Melanocyte of skin (primary cell): ENCODE results near the gene SORCS2. TPM values are rescaled to one million over a fixed set of nuclear protein-coding genes. Genes with fewer than 3 reads are reported as not detected.

ENCODE experiments used
- small RNA-seq, 2 donors: library from RNA; depleted of rRNA; stranded (forward); fragments of <200 nt; gene quantifications; one replicate each; pipeline ENCODE3, GENCODE V24; 2012
- total RNA-seq, 2 donors: library from RNA; depleted of rRNA; stranded (reverse); fragments of >200 nt; gene quantifications; 2 replicates each; pipeline ENCODE4 v1.2.3, GENCODE V29; 2012

Gene SORCS2
- total RNA-seq: under 1 TPM; 0.33 to 0.69 TPM

GRCh38 chr4:7192252-7193029 lies at the start of gene SORCS2:
Gene SORCS2 (plus strand): TSS chr4:7192538.

GRCh38 chr4:7434766-7435150 lies 242.4 kb downstream of the SORCS2 start, which contains the start of gene PSAPL1:
Gene PSAPL1 (minus strand): TSS chr4:7434930. CDS start chr4:7434879, 51 bp downstream.

Small RNA genes within 50 kb of the gene (small RNA-seq; reads per million reads assigned to genes)
- gene MIR4274 (0 reads per million in 2 donors), gene MIR4798 (0 reads per million in 2 donors)

Other genes starting within 250 kb of the SORCS2 start
- 10 to 100 TPM; 13.7 to 15.8 TPM for gene TADA2B, start 149.2 kb upstream of the SORCS2 start, total RNA-seq
- gene GRPEL1, start 124.5 kb upstream of the SORCS2 start, total RNA-seq: 10 to 100 TPM; 18.6 to 56.3 TPM
- not detected for gene PSAPL1, start 242.4 kb downstream of the SORCS2 start, total RNA-seq